Fibroblast of lung (primary cell): ENCODE data around the gene SSX7.
"Not testable (repeated sequence)": the region's sequence is repeated elsewhere in the genome, so short reads cannot be mapped to it uniquely, and the experiment has no call there.

ENCODE experiments used
- EZH2 ChIP-seq: IDR thresholded peaks from 2 replicates; pipeline ENCODE4 v1.5.1; 2012; ENCODE audit warnings: low read length, control low read depth, mild to moderate bottlenecking; ENCODE audit errors: missing control alignments
- TF ChIP-seq, protein P1 (sequence below), 2 donors: IDR thresholded peaks in 1 of 2; conservative IDR thresholded peaks in 1 of 2; 1 replicate in 1 of 2; 2 replicates in 1 of 2; pipeline ENCODE4 v1.5.1; 2011 to 2012; ENCODE audit warnings: low read length in 2 of 2, control low read depth in 1 of 2, inconsistent platforms in 1 of 2, low read depth in 1 of 2, mild to moderate bottlenecking in 1 of 2

DNA sequence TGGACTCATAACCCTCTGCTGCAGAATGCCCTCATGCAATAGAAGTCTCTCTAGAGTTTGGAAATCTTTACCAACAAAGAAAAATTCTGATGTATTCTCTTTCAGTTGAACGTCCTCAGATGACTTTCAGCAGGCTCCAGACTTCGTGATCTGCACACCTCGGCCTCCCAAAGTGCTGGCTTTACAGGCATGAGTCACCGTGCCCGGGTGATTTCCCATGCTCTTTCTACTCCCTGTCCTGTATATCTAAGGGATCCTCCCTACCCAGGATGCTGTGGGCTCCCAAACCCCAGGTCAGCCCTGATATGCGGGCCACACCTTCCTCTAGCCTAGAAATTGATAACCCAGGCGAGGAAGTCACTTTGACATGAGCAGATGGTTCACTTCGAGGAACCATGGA lies 51.5 kb downstream of the SSX7 start:
- TF ChIP-seq, protein P1, sequence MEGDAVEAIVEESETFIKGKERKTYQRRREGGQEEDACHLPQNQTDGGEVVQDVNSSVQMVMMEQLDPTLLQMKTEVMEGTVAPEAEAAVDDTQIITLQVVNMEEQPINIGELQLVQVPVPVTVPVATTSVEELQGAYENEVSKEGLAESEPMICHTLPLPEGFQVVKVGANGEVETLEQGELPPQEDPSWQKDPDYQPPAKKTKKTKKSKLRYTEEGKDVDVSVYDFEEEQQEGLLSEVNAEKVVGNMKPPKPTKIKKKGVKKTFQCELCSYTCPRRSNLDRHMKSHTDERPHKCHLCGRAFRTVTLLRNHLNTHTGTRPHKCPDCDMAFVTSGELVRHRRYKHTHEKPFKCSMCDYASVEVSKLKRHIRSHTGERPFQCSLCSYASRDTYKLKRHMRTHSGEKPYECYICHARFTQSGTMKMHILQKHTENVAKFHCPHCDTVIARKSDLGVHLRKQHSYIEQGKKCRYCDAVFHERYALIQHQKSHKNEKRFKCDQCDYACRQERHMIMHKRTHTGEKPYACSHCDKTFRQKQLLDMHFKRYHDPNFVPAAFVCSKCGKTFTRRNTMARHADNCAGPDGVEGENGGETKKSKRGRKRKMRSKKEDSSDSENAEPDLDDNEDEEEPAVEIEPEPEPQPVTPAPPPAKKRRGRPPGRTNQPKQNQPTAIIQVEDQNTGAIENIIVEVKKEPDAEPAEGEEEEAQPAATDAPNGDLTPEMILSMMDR (conservative IDR thresholded peaks at IDR 0.05 in 1 of 2, IDR thresholded peaks at IDR 0.05 in 1 of 2; ENCODE audit: low read depth in 1 of 2, low read length in 2 of 2): not testable (repeated sequence)
- TF ChIP-seq EZH2: not testable (repeated sequence)
